ENCODE results near the gene DPYD. TPM values are rescaled to one million over a fixed set of nuclear protein-coding genes. Genes with fewer than 3 reads are reported as not detected.

The DPYD gene
- total and polyA plus RNA-seq, 10 of the 15 experiments (the other 5 are each of a cell fraction or from before 2014, with no cell fraction given), result 5.7 to 23.8 (median 10.2) TPM

GRCh38 chr1:97482022-97482421 lies 438.8 kb downstream of the DPYD start:
- H4K20me1 ChIP-seq (ENCODE audit: control insufficient read depth, insufficient read depth), result no peaks in the 10 kb centered on the region
- ATAC-seq (no peak), FAIRE-seq (no peak), DNase-seq (ENCODE audit: low read depth, low spot score) (no peak)
- H3K9me3 ChIP-seq (replicated peaks; ENCODE audit: control insufficient read depth, insufficient read depth, low read length), result no peaks in the 10 kb centered on the region
- WGBS (ENCODE audit: insufficient coverage, insufficient replicate concordance, low lambda C conversion rate, missing lambda C conversion rate), result 16% methylated on average over 1 of the region's 1 CpG
- H3K79me2 ChIP-seq (ENCODE audit: control insufficient read depth, insufficient read depth, low read length), result no peaks in the 10 kb centered on the region
- ChIA-PET RAD21 (ENCODE audit: unreplicated experiment) (no interaction called here), CTCF (interaction anchor here (1.0 kb wide), 1 partner anchor 99 kb away, joined by 3 read pairs; no protein-coding TSS in a partner anchor), POLR2A (no interaction called here), SMC1A (ENCODE audit: uncharacterized antibody, unreplicated experiment) (interaction anchor here (0.8 to 1.9 kb wide), 3 partner anchors 10 to 31 kb away, joined by 3 to 5 read pairs (median 3); no protein-coding TSS in a partner anchor)
- TF ChIP-seq PAX5 (IDR thresholded peaks at IDR 0.05; ENCODE audit: borderline replicate concordance, low read depth, low read length) (no peak), MTA2 (IDR thresholded peaks at IDR 0.05; ENCODE audit: low read depth) (no peak), BMI1 (IDR thresholded peaks at IDR 0.05; ENCODE audit: borderline replicate concordance) (no peak), ZNF24 (IDR thresholded peaks at IDR 0.05) (no peak), CHD2 (IDR thresholded peaks at IDR 0.05; ENCODE audit: borderline replicate concordance, low read depth, low read length) (no peak), BACH1 (IDR thresholded peaks at IDR 0.05; ENCODE audit: borderline replicate concordance) (no peak), HDAC6 (IDR thresholded peaks at IDR 0.05; ENCODE audit: unreplicated experiment) (no peak), RAD21 (IDR thresholded peaks at IDR 0.05; ENCODE audit: insufficient read depth, low read depth, low read length) (no peak), ZNF384 (IDR thresholded peaks at IDR 0.05; ENCODE audit: borderline replicate concordance, low read depth, low read length) (no peak), RAD51 (IDR thresholded peaks at IDR 0.05) (no peak), MTA3 (IDR thresholded peaks at IDR 0.05; ENCODE audit: borderline replicate concordance, low read length) (no peak), GABPA (IDR thresholded peaks at IDR 0.05; ENCODE audit: low read depth) (no peak), KDM1A (IDR thresholded peaks at IDR 0.05; ENCODE audit: borderline replicate concordance) (no peak), ASH2L (IDR thresholded peaks at IDR 0.05; ENCODE audit: borderline replicate concordance, low read depth) (no peak), POLR2A (IDR thresholded peaks at IDR 0.05; ENCODE audit: low read depth, low read length) (no peak)
- TF ChIP-seq, protein P1, sequence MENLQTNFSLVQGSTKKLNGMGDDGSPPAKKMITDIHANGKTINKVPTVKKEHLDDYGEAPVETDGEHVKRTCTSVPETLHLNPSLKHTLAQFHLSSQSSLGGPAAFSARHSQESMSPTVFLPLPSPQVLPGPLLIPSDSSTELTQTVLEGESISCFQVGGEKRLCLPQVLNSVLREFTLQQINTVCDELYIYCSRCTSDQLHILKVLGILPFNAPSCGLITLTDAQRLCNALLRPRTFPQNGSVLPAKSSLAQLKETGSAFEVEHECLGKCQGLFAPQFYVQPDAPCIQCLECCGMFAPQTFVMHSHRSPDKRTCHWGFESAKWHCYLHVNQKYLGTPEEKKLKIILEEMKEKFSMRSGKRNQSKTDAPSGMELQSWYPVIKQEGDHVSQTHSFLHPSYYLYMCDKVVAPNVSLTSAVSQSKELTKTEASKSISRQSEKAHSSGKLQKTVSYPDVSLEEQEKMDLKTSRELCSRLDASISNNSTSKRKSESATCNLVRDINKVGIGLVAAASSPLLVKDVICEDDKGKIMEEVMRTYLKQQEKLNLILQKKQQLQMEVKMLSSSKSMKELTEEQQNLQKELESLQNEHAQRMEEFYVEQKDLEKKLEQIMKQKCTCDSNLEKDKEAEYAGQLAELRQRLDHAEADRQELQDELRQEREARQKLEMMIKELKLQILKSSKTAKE (IDR thresholded peaks at IDR 0.05; ENCODE audit: low read depth, poor library complexity, severe bottlenecking), result no peak
- H3K4me3 ChIP-seq, result no peak overlapping the region
- BruUV-seq (replicated peaks), result no TSS peak
- H2AFZ ChIP-seq (ENCODE audit: control insufficient read depth, low read depth, low read length), result no peak overlapping the region
- no peaks in the 10 kb centered on the region for H3K4me1 ChIP-seq (ENCODE audit: control insufficient read depth, insufficient read depth, low read length)
- no peak overlapping the region for H3K27ac ChIP-seq (ENCODE audit: control insufficient read depth, insufficient read depth)
- no peak overlapping the region for H3K9ac ChIP-seq (ENCODE audit: control insufficient read depth, insufficient read depth, low read length)
- H3K27me3 ChIP-seq (replicated peaks in 1 of 2; ENCODE audit: control insufficient read depth in 2 of 2, insufficient read depth in 2 of 2, low read length in 1 of 2), result no peaks in the 10 kb centered on the region
- intact Hi-C loops (cut with micrococcal nuclease; ENCODE audit: unreplicated experiment) (no loop called here), in situ Hi-C loops (cut with MboI) (no loop called here)
- H3K4me2 ChIP-seq (ENCODE audit: control insufficient read depth, insufficient read depth), result no peak overlapping the region
- H3K36me3 ChIP-seq (ENCODE audit: control insufficient read depth in 2 of 2, insufficient read depth in 2 of 2, low read length in 1 of 2), result no peaks in the 10 kb centered on the region

Data from GM12878 (cell line).